GM18867 (cell line): ENCODE data around the gene LRRC59.
A peak's percentile ranks its signal among the peaks of the same experiment; 100 is the strongest.
"Not testable (repeated sequence)": the region's sequence is repeated elsewhere in the genome, so short reads cannot be mapped to it uniquely, and the experiment has no call there.

Source experiments
- ATAC-seq: cut with Tn5 transposase; IDR thresholded peaks from one replicate; pipeline ENCODE4 v1.9.1; 2021; ENCODE audit warnings: mild to moderate bottlenecking, moderate library complexity; ENCODE audit not compliant: unreplicated experiment

Gene LRRC59

GRCh38 chr17:50397111-50397918 lies at the start of gene LRRC59:
Gene LRRC59 (minus strand): TSS chr17:50397523. CDS start chr17:50397317, 206 bp downstream.
- peak; percentile 94 for ATAC-seq

DNA sequence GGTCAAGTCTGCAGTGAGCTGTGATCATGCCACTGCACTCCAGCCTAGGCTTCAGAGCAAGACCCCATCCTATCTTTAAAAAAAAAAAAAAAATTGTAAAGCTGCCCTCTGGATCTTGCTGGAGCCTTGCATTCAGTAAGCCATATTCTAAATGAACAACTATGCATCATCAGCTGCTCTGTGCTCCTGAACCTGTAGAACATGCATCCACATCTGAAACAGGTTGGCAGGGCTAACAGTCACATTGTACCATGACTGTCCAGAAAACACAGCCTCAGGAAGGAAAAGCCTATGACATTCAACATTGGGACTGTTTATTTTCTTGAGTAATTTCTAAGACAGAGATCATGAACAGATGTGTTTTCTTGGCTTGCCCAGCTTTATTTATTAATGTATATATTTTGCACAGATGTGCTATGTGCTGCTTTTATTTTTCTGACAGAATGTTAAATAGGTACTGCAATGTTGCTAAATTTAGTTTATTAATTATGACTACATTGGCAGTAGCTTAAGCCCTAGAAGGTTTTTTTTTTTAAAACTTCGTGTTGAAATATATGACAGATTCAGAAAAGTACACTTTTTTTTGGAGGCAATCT lies 48.5 kb upstream of the LRRC59 start:
- no peak for ATAC-seq

- no peak for ATAC-seq
Measured at GRCh38 chr17:50444841-50445715, 47.8 kb upstream of the LRRC59 start.

- no peak for ATAC-seq
Measured at GRCh38 chr17:50443505-50443974, 46.2 kb upstream of the LRRC59 start.

DNA sequence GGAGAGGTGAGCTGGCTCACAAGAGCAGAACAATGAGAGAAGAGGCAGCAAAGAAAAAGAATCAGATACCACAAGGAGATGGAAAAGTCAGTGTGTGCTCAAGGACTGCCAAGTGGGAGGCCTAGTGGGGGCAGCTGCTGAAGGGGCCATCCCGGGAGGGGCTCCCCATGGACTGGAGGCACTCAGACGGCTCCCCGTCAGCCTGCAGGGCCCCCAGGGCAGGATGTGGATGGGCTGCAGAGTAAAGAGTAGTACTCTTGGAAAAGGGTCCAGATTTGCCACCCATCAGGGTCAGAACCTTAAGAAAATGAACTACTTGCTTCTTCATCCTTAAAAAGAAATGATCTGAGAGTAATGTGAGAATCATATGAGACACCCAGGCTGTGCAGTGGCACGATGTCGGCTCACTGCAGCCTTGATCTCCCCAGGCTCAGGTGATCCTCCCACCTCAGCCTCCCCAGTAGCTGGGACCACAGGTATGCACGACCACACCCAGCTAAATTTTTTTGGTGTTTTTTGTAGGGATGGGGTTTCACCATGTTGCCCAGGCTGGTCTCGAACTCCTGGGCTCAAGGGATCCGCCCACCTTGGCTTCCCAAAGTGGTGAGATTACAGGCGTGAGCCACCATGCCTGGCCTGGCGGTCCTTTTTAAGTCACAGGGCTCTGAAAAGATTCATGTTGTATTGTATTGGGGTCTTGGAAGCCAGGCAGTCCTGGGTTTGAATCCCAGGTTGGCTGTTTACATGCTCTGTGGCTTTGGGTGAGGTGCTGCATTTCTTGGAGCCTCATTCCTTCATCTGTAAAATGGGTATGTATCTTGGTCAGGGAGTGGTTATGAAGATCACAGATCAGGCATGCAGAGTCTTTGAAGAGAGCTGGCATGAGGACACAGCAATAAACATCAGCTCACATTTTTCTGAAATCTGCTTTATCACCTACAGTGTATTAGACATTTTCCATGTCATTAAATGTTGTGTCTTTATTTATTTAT lies 43.8 kb upstream of the LRRC59 start:
- no peak for ATAC-seq

DNA sequence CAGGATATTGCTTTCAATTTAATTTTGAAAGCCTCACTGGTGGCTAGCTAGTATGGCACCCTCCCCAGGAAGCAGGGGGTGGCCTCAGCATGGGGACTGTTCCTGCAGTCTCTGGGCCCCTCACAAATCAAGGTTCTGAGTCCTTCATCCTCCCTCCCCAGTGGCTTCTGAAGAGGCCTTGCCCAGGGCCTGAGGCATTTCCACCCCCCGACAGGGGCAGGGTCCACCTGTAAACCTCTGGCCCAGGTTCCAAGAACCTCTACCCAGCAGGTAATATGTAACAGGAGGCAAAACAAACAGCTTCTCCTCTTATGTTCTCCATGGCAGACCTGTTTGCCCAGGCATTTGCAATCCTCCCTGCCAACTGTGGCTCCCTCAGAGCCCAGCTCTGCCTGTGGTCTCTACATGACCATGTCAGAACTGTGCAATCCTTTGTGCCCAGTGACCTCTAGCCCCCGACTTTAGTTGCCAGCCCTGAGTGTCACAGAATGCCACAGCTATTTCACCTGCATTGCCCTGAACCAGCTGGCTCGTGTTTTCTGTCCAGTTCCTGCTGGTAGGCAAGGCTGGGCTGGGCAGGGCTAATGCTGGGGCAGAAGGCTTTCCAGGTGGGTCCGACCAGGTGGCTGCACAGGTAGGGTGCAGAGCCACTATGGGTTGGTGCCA lies 43.0 kb upstream of the LRRC59 start:
- ATAC-seq: no peak

GRCh38 chr17:50439008-50439407 lies 41.7 kb upstream of the LRRC59 start:
- no peak for ATAC-seq

GRCh38 chr17:50437409-50437808 lies 40.1 kb upstream of the LRRC59 start:
- no peak for ATAC-seq

DNA sequence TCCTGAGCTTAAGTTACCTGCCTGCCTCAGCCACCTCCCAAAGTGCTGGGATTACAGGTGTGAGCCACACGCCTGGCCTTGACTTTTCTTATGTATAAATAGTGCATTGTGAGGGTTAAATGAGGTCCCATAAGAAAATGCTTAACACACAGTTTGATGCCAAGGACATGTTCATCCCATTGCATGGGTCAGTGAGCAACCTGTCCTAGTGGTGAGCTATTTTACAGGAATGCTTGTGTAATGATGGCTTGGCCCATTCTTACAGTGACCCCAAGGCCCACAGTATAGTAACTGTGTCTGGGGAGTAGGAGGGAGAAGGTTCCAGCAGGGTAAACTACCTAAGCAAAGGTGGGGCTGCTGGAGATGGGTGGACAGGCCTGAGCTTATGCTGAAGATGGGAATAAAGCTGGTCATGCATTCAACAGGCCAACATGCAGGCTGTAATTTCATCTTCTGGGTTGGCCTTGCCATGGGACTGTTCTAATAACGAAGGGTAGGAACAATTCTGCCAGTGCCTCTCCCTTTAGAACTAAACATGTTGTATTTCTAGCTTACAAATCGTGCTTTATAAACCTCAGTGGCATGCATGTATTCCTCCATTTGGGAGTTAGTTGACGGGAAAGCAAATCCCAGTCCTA lies 34.9 kb upstream of the LRRC59 start:
- no peak for ATAC-seq

DNA sequence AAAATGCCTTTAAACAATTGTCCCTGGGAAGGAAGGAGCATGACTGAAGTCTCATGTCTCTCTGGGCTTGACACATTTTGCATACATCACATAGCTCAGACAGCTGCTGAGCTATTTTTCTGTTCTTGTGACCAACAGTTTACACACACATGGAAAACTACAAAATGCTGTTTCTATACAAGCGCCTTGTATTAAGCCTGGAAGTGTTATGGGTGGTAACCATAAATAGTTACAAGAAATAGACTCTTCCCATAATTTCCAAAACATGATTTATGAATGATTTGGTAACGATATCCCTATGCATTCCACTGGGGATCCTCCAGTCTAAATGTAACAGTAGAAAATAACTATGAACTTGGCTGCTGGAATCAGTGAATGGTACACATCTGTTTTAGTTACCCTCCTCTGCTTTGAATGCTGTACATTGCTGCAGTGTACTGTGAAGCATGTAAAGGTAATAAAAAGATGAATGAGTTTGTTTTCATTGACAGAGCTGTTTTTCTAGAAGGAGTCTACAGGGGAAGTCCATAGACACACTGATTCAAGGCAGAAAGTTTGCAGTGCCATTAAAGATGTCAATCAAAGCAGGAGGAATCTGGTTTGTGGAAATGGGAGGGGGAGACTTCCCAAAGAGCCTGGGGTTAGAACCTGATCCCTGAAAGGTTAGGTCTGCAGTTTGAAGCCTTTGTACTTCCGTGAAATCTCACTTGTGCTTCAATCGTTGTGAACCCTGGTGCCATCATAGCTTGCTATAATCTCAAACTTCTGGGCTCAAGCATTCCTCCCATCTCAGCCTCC lies 33.7 kb upstream of the LRRC59 start:
- ATAC-seq: no peak

- no peak for ATAC-seq
Measured at GRCh38 chr17:50429793-50430192, 32.5 kb upstream of the LRRC59 start.

- no peak for ATAC-seq
Measured at GRCh38 chr17:50428831-50429424, 31.6 kb upstream of the LRRC59 start.

DNA sequence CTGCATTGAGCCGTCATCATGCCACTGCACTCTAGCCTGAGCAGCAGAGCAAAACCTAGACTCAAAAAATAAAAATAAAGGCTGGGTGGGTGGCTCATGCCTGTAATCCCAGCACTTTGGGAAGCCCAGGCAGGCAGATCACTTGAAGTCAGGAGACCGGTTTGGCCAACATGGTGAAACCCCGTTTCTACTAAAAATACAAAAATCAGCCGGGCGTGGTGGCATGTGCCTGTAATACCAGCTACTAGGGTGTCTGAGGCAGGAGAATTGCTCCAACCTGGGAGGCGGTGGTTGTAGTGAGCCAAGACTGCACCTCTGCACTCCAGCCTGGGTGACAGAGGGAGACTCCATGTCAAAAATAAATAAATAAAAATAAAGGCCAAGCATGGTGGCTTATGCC lies 30.8 kb upstream of the LRRC59 start:
- ATAC-seq: not testable (repeated sequence)

DNA sequence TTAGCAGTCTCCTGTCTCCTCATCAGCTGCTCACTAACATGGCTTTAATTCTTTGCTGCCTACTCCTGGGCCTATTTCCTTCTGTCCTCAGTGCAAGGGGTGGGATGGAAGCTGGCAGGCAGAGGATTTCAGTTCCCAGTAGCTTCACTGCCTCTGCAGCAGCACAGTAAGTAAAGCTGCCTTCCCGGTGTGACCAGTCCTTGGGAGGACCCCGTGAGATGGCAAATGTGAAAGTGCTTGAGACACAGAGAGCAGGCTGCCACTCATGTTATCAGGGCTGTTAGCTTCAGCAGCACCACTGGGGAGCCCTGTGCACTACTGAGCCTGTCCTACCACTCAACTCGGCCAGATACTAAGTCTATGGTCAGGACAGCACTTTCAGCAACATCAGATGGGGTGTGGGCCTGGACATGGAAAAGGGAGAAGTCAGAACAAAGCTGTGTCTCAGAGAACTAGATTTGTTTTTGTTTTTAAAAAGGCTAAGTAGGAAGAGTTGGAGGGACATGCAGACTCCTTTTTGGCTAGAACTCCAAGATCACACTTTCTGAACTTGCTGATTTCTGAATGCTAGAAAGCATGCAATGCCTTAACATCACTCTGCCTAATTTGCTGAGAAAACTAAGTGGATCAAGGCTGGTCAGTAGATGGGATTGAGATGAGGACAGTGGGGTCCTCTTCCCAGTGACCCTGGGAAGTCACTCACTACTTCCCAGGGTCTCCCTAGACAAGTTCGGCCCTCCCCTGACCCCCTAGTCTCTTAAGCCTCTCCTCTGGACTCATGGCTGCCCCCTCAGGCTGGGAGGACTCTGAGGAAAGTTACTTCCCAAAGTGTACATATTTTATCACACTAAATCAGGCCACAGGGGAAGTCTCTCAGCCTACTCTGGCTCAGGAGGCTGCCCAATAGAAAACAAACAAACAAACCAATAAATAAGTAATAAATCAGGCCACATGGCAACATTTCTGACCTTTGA lies 29.8 kb upstream of the LRRC59 start:
- ATAC-seq: peak; percentile 50

DNA sequence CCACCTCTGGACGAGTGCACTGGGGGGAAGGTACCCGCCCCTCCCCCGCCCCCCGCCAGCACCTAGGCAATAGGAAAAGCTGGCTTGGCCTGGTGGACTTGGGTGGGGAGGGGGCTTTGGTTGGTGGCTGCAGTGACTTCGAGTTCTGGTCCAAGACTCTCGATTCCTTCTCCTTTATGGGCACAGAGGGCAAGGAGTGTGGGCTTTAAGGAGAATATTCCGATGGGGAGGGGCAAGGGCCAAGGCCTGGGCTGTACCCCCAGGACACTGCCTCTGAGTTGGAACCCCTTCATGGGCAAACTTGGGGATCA lies 29.1 kb upstream of the LRRC59 start:
- no peak for ATAC-seq

DNA sequence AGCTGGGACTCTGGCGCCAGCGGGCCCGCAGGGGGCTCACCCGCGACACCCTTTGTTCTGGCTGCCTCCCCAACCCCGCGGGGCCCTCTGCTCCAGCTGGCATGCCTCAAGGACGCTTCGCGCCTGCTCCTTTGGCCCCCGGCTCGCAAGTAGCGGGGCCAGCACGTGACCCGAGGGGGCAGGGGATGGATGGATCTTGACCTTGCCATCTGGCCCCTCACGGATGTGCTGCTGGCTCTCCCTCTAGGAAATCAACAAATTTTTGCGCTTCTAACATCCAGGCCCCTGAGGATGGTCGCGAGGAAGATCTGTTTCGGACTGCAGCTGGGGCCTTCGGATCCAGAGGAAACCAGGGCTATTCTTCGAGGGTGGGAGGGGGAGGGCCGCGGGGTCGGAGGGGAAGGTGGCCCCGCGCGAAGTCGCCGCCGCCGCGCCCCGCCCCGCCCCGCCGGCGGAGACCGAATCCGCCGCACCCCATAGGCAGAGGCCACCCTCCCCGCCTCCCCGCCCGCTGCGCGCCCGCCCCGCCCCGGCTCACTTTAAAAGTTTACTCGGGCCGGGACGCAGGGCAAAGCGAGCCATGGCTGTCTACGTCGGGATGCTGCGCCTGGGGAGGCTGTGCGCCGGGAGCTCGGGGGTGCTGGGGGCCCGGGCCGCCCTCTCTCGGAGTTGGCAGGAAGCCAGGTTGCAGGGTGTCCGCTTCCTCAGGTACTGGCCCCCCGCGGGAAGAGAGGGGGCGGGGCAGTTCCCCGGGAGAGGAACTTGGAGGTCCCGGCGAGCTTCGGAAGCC lies 28.6 kb upstream of the LRRC59 start, which contains the start of gene ACSF2:
TSS of gene ACSF2 (plus strand) at position 537 of the 790 bp plus-strand sequence. CDS start at position 581, 44 bp downstream.
- peak; percentile 64 for ATAC-seq
